Type B pancreatic cell (in vitro differentiated cells): ENCODE results near the gene PRSS38. TPM values are rescaled to one million over a fixed set of nuclear protein-coding genes. Genes with fewer than 3 reads are reported as not detected.

Source experiments
- DNase-seq: peaks from one replicate; pipeline ENCODE4 v3.0.0; 2021; ENCODE audit warnings: mixed read lengths; ENCODE audit not compliant: unreplicated experiment; ENCODE audit errors: extremely low spot score
- H3K27ac Mint-ChIP-seq: 2 replicates; pipeline ENCODE4 v1.8.0; 2021; ENCODE audit warnings: mild to moderate bottlenecking, mixed read lengths
- H3K27me3 Mint-ChIP-seq: 2 replicates; pipeline ENCODE4 v1.8.0; 2021; ENCODE audit warnings: mixed read lengths
- H3K36me3 Mint-ChIP-seq: 2 replicates; pipeline ENCODE4 v1.8.0; 2021; ENCODE audit warnings: mixed read lengths
- H3K4me1 Mint-ChIP-seq: one replicate; pipeline ENCODE4 v1.8.0; 2021; ENCODE audit warnings: mixed read lengths; ENCODE audit not compliant: unreplicated experiment
- H3K4me3 Mint-ChIP-seq: 2 replicates; pipeline ENCODE4 v1.8.0; 2021; ENCODE audit warnings: mild to moderate bottlenecking, mixed read lengths
- H3K9me3 Mint-ChIP-seq: 2 replicates; pipeline ENCODE4 v1.8.0; 2021; ENCODE audit warnings: mixed read lengths
- CTCF ChIP-seq: fragments of 200-600 bp; sonication (generic); conservative IDR thresholded peaks from 2 replicates; pipeline ENCODE4 v1.5.0; 2021; ENCODE audit warnings: antibody characterized with exemption, mild to moderate bottlenecking
- total RNA-seq: library from RNA; stranded (reverse); gene quantifications from 2 replicates; pipeline ENCODE4 v1.2.1, GENCODE V29; 2021; ENCODE audit warnings: low replicate concordance

The PRSS38 gene
- total RNA-seq, 1 donor from 2014 or later = not detected

- H3K27me3 Mint-ChIP-seq = no peaks in the 10 kb centered on the region
- peak; percentile 63 for DNase-seq
- no peaks in the 10 kb centered on the region for H3K9me3 Mint-ChIP-seq
- no peaks in the 10 kb centered on the region for H3K36me3 Mint-ChIP-seq
- peaks cover 6% of the 10 kb centered on the region for H3K4me1 Mint-ChIP-seq
- H3K27ac Mint-ChIP-seq = no peak overlapping the region
- no peak overlapping the region for H3K4me3 Mint-ChIP-seq
- TF ChIP-seq CTCF = no peak
These were observed 74.5 kb downstream of the PRSS38 start for GRCh38 chr1:227889863-227890405.

DNA sequence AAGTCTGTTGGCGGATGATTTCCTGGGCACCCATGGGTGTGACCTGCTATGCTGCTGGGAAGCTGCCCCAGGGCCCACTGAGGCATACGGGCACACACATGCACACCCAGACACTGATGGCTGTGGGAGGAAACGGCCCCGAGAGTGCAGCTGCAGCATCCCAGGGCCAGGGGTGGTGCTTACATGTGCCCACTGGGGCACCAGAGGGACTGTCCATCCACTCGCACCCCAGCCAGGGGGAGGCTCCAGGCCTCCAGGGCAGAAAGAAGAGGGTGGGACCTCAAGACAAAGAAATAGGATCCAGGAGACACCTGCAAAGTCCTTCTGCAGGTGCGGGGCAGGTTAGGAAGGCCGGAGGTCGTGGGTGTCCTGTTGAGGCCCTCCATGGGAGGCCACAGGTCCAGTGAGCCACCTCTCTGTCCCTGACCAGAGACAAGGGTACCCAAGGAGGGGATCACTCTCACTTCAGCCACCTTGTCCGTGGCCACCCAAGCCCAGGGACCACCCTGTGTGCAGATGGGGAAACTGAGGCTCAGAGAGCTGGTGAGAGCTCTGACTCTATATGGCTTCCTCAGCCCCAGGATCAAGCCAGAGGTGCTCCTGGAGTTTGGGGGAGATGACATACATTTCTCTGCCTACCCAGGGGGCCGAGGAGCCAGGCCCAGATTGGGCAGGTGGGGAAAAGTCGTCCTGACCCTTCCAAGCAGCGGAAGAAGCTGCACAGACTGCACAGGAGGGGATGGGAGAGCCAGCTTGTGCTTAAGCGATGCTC, 75.2 kb downstream of the PRSS38 start:
- no peaks in the 10 kb centered on the region for H3K9me3 Mint-ChIP-seq
- no peaks in the 10 kb centered on the region for H3K36me3 Mint-ChIP-seq
- H3K4me1 Mint-ChIP-seq = peaks cover 8% of the 10 kb centered on the region
- TF ChIP-seq CTCF = no peak
- DNase-seq = peak; percentile 58
- no peaks in the 10 kb centered on the region for H3K27me3 Mint-ChIP-seq
- H3K4me3 Mint-ChIP-seq = no peak overlapping the region
- no peak overlapping the region for H3K27ac Mint-ChIP-seq

DNA sequence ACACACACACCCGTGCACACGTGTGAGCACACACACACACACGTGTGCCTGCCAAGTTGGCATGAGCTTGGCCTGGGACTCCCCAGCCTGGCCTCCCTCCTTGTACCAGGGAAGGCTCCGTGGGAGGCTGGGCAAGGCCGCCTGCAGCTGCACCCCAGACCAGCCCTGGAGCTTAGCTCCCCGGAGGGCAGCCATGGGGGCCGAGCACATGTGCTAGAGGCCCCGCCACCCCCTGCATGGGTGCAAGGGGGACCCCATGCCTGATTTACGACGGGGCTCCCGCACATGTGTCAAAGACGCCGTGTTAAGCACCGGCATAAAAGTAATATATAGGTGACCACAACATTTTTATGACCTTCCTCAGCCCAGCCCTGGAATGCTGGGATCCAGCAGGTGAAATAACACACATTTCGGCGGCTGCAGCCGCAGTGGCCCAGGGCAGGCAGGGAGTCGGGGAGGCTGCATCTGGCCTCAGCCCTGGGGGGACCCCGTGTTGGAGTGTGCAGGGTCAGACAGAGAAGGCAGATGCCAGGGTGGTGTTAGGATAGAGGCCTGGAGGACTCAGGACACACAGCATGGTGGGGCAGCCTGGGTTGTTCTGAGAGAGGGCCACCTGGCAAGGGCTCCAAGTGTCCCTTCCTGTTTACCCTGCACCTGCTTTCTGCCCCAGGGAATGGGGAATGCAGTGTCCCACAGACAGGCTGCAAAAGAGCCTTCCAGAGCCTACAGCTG, 75.9 kb downstream of the PRSS38 start:
- H3K27me3 Mint-ChIP-seq = no peaks in the 10 kb centered on the region
- no peak for TF ChIP-seq CTCF
- H3K9me3 Mint-ChIP-seq = no peaks in the 10 kb centered on the region
- no peak overlapping the region for H3K27ac Mint-ChIP-seq
- no peaks in the 10 kb centered on the region for H3K36me3 Mint-ChIP-seq
- peaks cover 8% of the 10 kb centered on the region for H3K4me1 Mint-ChIP-seq
- peak; percentile 57 for DNase-seq
- no peak overlapping the region for H3K4me3 Mint-ChIP-seq

GRCh38 chr1:227891955-227892488, 76.5 kb downstream of the PRSS38 start:
- Mint-ChIP-seq H3K27ac (no peak overlapping the region), H3K4me1 (peaks cover 8% of the 10 kb centered on the region), H3K9me3 (no peaks in the 10 kb centered on the region), H3K36me3 (no peaks in the 10 kb centered on the region), H3K4me3 (no peak overlapping the region), H3K27me3 (no peaks in the 10 kb centered on the region)
- no peak for TF ChIP-seq CTCF
- DNase-seq = no peak

GRCh38 chr1:227892489-227893299, 77.2 kb downstream of the PRSS38 start:
- H3K4me1 Mint-ChIP-seq = peaks cover 8% of the 10 kb centered on the region
- peak overlapping the region; percentile 70 for H3K27ac Mint-ChIP-seq
- no peak overlapping the region for H3K4me3 Mint-ChIP-seq
- H3K36me3 Mint-ChIP-seq = no peaks in the 10 kb centered on the region
- H3K27me3 Mint-ChIP-seq = no peaks in the 10 kb centered on the region
- peak; percentile 63 for DNase-seq
- H3K9me3 Mint-ChIP-seq = no peaks in the 10 kb centered on the region
- TF ChIP-seq CTCF = no peak
